Adrenal gland (tissue), 12 donors: ENCODE data around the gene CREG2. TPM values are rescaled to one million over a fixed set of nuclear protein-coding genes. Genes with fewer than 3 reads are reported as not detected.
A peak's percentile ranks its signal among the peaks of the same experiment; 100 is the strongest.

Experiments
- DNase-seq, 7 donors: peaks; one replicate each; pipeline ENCODE4 v3.0.0-alpha.2; 2019 to 2020
- H3K27ac ChIP-seq, 5 donors: fragments of 200-600 bp; sonication (generic) in 4 of 5; 1 replicate in 3 of 5; 2 replicates in 2 of 5; pipeline versions ENCODE4 v1.5.1 to v1.8.0; 2016 to 2020; ENCODE audit warnings: mild to moderate bottlenecking in 1 of 5
- H3K27me3 ChIP-seq: fragments of 200-600 bp; 2 replicates; pipeline ENCODE4 v1.8.0; 2021
- H3K36me3 ChIP-seq, 2 donors: fragments of 200-600 bp; replicated peaks in 1 of 2; 1 replicate in 1 of 2; 2 replicates in 1 of 2; pipeline versions ENCODE4 v1.5.1 to v1.8.0; 2018 to 2022
- H3K4me1 ChIP-seq, 2 donors: fragments of 200-600 bp; replicated peaks in 1 of 2; 1 replicate in 1 of 2; 2 replicates in 1 of 2; pipeline versions ENCODE4 v1.5.1 to v1.8.0; 2018 to 2021
- H3K4me3 ChIP-seq, 4 donors: fragments of 200-600 bp; sonication (generic) in 3 of 4; one replicate each; pipeline ENCODE4 v1.5.1; 2016 to 2018
- H3K9me3 ChIP-seq, 3 donors: fragments of 200-600 bp; sonication (generic) in 1 of 3; replicated peaks in 1 of 3; 1 replicate in 2 of 3; 2 replicates in 1 of 3; pipeline versions ENCODE4 v1.5.1 to v1.8.0; 2016 to 2021
- CTCF ChIP-seq, 6 experiments: fragments of 450-650 bp in 4 of 6; fragments of 200-600 bp in 2 of 6; sonication (generic) in 1 of 6; IDR thresholded peaks; 1 replicate in 5 of 6; 2 replicates in 1 of 6; pipeline versions ENCODE4 v1.5.1 to v1.8.0; 2016 to 2021; ENCODE audit warnings: antibody characterized with exemption in 6 of 6, mild to moderate bottlenecking in 2 of 6, moderate library complexity in 1 of 6
- POLR2A ChIP-seq, 2 donors: fragments of 450-650 bp; IDR thresholded peaks; one replicate each; pipeline ENCODE4 v1.6.1; 2017; ENCODE audit warnings: antibody characterized with exemption in 2 of 2, mild to moderate bottlenecking in 2 of 2, moderate library complexity in 1 of 2
- WGBS, 4 donors: extraction: QIAGEN DNeasy Blood & Tissue Kit in 2 of 4; methylation state at CpG; one replicate each; pipeline versions ENCODE4 v1.1.5 to v1.1.7; 2013 to 2017; 5-methylcytosine and 5-hydroxymethylcytosine counted together
- intact Hi-C, 2 donors: fragments of 100-400 bp; cut with DNase I; formaldehyde crosslinking; loops; one replicate each; pipeline versions ENCODE4 v1.14.1 to v1.15.0; 2022 to 2023
- polyA plus RNA-seq, 3 donors: library from polyadenylated mRNA; stranded (reverse); fragments of 200-250 nt in 2 of 3; fragments of 350-450 nt in 1 of 3; fragmentation: Illumina TruSeq in 1 of 3; extraction: RNeasy Lipid Tissue Mini Kit (QIAGEN cat#74804) in 1 of 3; gene quantifications; one replicate each; pipeline ENCODE4 v1.2.3, GENCODE V29; 2013 to 2014
- total RNA-seq, 9 donors: library from RNA; depleted of rRNA in 4 of 9; stranded (reverse); fragments of >200 nt in 4 of 9; fragments of 120-200 nt in 1 of 9; fragmentation: NEBNext Ultra II Directional in 1 of 9; extraction: Animal tissue kit (Norgen Biotek cat#: 25700) in 1 of 9; gene quantifications; one replicate each; pipeline versions ENCODE4 v1.1.0 to v1.2.4, GENCODE V29; 2013 to 2023
- donor health status: healthy with polysubstance abuse.
- donor health status: Bipolar disorder and iron deficiency.
- donor health status: DM: yes; HTN: yes; CAD: no.
- donor health status: DM: no; HTN: no; CAD: no.
- donor health status: DM: no; HTN: no; CAD: no.
- donor health status: DM: yes; HTN: yes; CAD: no.

The CREG2 gene
- total and polyA plus RNA-seq, 12 donors, result 0.02 to 0.55 (median 0.26) TPM; not detected in 8

DNA sequence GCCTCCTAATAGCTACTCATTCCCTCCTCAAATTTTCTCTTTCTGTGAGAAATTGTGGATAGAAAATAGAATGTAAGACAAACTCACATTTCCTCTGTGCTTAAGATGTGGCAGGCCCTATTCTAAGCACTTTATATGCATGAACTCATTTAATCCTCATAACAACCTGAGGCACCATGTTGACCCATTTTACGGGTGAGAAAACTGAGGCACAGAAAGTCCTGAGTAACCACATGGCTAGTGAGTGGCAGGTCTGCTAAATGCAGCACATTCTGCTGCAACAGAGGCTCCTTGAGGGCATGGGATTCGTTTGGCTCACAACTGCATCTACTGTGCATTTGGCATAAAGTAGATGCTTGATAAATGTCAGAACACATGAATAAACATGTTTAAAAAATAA lies 56.1 kb downstream of the CREG2 start:
- WGBS, 4 donors, result 78 to 93% (median 82%) methylated on average over 2 of the region's 2 CpGs
- Histone ChIP-seq H3K27ac (peak overlapping the region in 1 of 5 donors; percentile 79), H3K4me1 (peaks cover 0 to 11% of the 10 kb centered on the region in 2 donors), H3K27me3 (no peaks in the 10 kb centered on the region), H3K9me3 (no peaks in the 10 kb centered on the region), H3K4me3 (no peak overlapping the region), H3K36me3 (no peaks in the 10 kb centered on the region)
- intact Hi-C loops, result no loop called here
- no peak for DNase-seq
- no peak for TF ChIP-seq POLR2A (IDR thresholded peaks at IDR 0.05)
- no peak for TF ChIP-seq CTCF (IDR thresholded peaks at IDR 0.05)

DNA sequence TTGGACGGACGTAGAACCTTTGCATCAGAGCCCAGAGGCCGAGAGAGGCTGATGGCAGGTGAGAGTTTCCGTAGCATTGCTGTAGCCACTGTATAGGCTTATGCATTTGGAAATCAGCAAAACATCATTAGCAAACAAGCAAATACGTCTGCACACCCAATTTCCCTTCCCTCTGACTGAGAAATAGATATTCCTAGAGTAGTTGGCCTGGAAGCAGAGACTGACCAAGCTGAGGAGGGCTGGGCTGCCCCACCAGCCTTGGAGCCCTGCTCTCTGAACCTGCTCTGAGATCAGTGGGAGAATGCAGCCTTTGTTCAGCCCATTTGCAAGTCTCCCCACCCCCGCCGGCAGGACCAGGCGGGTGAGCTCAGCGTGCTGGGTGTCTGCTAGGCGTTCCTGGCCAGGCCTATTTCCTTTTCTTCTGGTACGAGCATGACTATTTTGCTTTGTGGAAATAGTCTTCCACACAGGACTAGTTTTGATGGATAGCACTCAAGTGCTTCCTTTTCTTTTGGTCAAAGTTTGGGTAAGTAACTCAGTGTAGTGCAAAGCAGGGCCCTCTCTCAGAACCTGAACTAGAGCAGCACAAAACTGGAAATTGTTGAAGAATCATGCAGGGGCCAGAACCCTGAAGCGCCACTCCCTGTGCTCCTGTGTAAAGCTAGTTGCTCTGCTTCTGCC lies 56.9 kb downstream of the CREG2 start:
- DNase-seq, result peak in 4 of 7 donors; percentile 26 to 52 (median 42)
- no peak overlapping the region for H3K4me3 ChIP-seq
- H3K9me3 ChIP-seq, result peaks cover 0 to 2% (median 0%) of the 10 kb centered on the region in 3 donors
- 68 to 83% (median 73%) methylated on average over 11 to 12 of the region's 12 CpGs for WGBS, 4 donors
- H3K27ac ChIP-seq, result peak overlapping the region in 3 of 5 donors; percentile 31 to 79 (median 40)
- TF ChIP-seq POLR2A (IDR thresholded peaks at IDR 0.05) (no peak), CTCF (IDR thresholded peaks at IDR 0.05) (no peak)
- H3K27me3 ChIP-seq, result no peaks in the 10 kb centered on the region
- H3K4me1 ChIP-seq, result peaks cover 0 to 11% of the 10 kb centered on the region in 2 donors
- intact Hi-C loops, result no loop called here
- no peaks in the 10 kb centered on the region for H3K36me3 ChIP-seq

- TF ChIP-seq CTCF (IDR thresholded peaks at IDR 0.05) (no peak), POLR2A (IDR thresholded peaks at IDR 0.05) (no peak)
- Histone ChIP-seq H3K9me3 (peaks cover 0 to 5% (median 0%) of the 10 kb centered on the region in 3 donors), H3K27me3 (no peaks in the 10 kb centered on the region), H3K4me3 (no peak overlapping the region), H3K36me3 (no peaks in the 10 kb centered on the region), H3K4me1 (peaks cover 0 to 11% of the 10 kb centered on the region in 2 donors), H3K27ac (peak overlapping the region in 4 of 5 donors; percentile 9 to 83 (median 43))
- intact Hi-C loops, result no loop called here
- DNase-seq, result no peak
- 73 to 81% (median 76%) methylated on average over 4 of the region's 4 CpGs for WGBS, 4 donors
Measured at GRCh38 chr2:101329026-101329425, 58.3 kb downstream of the CREG2 start.

GRCh38 chr2:101328474-101329007 lies 58.8 kb downstream of the CREG2 start:
- intact Hi-C loops, result no loop called here
- H3K36me3 ChIP-seq, result no peaks in the 10 kb centered on the region
- TF ChIP-seq CTCF (IDR thresholded peaks at IDR 0.05), result no peak
- no peak for TF ChIP-seq POLR2A (IDR thresholded peaks at IDR 0.05)
- H3K27ac ChIP-seq, result peak overlapping the region in 4 of 5 donors; percentile 9 to 83 (median 43)
- H3K4me3 ChIP-seq, result no peak overlapping the region
- peaks cover 0 to 11% of the 10 kb centered on the region in 2 donors for H3K4me1 ChIP-seq
- H3K9me3 ChIP-seq, result peaks cover 0 to 5% (median 0%) of the 10 kb centered on the region in 3 donors
- peak in 3 of 7 donors; percentile 43 to 69 (median 65) for DNase-seq
- 46 to 52% (median 46%) methylated on average over 3 of the region's 3 CpGs for WGBS, 4 donors
- no peaks in the 10 kb centered on the region for H3K27me3 ChIP-seq
